GM08714 (cell line): ENCODE data around the gene VPS33B.
"Not testable (repeated sequence)": the region's sequence is repeated elsewhere in the genome, so short reads cannot be mapped to it uniquely, and the experiment has no call there.

Experiments
- H3K4me3 ChIP-seq: fragments of 200-500 bp; sonication (Bioruptor generic); 2 replicates; pipeline ENCODE4 v1.5.1; 2014; ENCODE audit warnings: mild to moderate bottlenecking, low read length, inconsistent platforms
- ZNF274 ChIP-seq: IDR thresholded peaks from 2 replicates; pipeline ENCODE4 v1.6.1; 2012; ENCODE audit warnings: mild to moderate bottlenecking, low read depth, low read length

VPS33B gene

DNA sequence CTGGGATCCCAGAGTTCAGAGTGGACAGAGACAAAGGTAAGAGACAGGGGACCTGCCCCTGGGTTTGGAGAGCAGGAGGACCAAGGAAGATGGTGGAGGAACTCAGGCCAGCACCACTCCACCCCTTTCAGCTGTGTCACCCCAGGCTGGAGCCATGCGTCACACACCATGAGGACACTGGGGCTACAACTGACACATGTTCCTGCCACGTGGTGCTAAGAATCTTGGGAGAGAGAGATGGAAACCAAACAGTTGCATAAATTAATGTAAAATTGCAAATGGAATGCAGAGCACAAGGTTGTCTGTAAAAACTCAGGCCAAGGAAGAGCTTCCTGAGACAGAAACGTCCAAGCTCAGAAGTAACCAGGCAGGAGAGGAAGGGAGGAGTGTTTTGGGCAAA is 22.7 kb upstream of the VPS33B start:
- TF ChIP-seq ZNF274: no peak
- no peak overlapping the region for H3K4me3 ChIP-seq

- TF ChIP-seq ZNF274: no peak
- H3K4me3 ChIP-seq: no peak overlapping the region
Observed at GRCh38 chr15:91043202-91043874, 20.9 kb upstream of the VPS33B start.

GRCh38 chr15:91040856-91041255 is 18.5 kb upstream of the VPS33B start:
- TF ChIP-seq ZNF274: no peak
- no peak overlapping the region for H3K4me3 ChIP-seq

DNA sequence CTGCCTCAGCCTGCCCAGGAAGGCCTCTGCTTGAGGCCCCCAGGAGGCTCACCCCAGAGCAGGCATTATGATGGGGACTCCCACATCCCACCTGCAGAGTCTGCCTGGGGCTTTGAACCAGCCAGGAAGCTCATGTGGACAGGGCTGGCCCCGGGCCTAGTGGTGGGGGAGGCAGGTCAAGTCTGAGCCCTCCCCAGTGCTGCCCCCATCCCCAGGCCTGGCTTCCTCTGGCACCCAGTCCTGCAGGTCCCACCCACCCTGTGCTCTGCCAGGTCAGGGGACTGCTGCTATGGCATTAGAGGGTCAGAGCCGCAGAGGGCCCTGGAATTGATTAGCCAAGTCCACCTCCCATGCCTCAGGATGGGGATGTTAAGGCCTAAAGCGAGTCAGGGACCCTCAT is 17.6 kb upstream of the VPS33B start:
- H3K4me3 ChIP-seq: no peak overlapping the region
- no peak for TF ChIP-seq ZNF274

DNA sequence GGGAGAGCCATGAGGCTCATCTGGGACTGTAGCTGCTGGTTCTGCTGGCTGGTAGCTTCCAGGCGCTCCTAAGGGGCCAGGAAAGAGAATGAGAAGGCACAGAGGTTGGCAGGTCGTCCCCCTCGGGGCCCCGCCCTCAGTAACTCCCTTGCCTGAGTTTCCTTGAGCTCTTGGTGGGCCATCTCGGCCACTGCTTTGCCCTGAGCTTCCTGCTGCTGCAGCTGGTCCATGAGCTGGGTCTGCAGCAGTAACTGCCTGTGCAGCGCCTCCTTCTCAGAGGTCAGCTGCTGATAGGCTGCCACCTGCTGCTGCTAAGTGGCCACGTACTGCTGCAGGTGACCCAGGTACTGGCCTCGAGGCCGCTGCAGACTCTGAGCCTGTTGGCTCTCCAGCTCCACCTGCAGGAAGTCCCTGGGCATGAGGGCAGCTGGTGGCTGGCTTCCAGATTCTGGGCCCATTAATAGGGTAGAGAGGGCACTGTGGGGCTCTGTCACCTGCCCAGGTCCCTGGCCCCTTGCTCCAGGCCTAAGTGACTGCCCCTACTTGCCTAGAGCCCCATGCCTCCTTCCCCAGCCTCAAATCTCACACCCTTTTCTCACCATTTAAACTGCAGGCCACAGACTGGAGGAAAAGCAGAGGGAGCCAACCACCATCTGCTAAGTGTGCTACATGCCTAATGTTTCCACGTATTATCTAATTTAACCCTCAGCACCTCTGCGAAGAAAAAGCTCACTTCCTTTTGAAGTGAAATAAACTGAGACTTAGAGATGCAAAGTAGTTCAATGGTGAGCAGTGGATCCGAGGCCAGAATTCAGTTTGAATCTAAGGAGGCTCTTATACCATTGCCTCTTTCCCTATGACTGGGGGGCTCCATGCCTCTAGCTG is 10.8 kb upstream of the VPS33B start:
- H3K4me3 ChIP-seq: no peak overlapping the region
- no peak for TF ChIP-seq ZNF274

- no peak for TF ChIP-seq ZNF274
- no peak overlapping the region for H3K4me3 ChIP-seq
Observed at GRCh38 chr15:91031796-91032195, 9.4 kb upstream of the VPS33B start.

DNA sequence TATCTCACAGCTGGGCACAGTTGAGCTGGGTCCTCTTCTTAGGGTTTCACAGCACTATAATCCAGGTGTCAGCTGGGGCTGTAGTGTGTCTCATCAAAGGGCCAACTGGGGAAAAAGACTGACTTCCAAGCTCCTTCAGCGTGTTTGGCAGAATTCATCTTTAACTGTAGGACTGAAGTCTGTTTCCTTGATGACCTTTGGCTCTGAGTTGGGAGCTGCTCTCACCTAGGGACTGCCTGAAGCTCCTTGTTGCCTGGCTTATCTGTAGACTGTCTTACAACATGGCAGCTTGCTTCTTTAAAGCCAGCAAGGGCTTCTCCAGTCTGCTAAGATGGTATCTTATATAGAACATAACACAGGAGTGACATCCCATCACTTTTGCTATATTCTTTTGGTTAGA is 5.3 kb upstream of the VPS33B start:
- H3K4me3 ChIP-seq: no peak overlapping the region
- TF ChIP-seq ZNF274: no peak

DNA sequence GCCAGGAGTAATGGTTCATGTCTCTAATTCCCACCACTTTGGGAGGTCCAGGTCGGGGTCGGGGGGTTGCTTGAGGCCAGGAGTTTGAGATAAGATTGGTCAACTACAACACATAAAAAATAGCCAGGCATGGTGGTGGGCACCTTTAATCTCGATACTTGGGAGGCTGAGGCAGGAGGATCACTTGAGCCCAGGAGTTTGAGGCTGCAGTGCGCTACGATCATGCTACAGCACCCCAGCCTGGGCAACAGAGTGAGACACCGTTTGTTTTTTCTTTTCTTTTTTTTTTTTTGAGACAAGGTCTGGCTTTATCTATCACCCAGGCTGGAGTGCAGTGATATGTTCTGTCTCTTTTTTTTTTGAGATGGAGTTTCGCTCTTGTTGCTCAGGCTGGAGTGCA is 1.3 kb upstream of the VPS33B start:
- TF ChIP-seq ZNF274: no peak
- no peak overlapping the region for H3K4me3 ChIP-seq

DNA sequence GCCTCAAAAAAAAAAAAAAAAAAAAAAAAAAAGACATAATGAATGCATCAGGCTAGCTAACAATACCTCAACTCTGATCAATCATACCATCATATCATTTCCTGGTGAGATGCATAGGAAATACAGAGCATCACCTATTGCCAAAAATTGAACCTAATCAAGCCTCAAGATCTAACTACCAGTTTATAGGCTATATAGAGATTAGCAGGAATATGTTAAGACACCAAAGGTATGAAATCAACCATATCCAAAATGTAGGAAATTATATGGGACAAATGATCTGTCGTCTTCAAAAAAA is 387 bp upstream of the VPS33B start:
- no peak for TF ChIP-seq ZNF274
- H3K4me3 ChIP-seq: peak overlapping the region; percentile 97

- TF ChIP-seq ZNF274: no peak
- H3K4me3 ChIP-seq: peak overlapping the region; percentile 97
Observed at GRCh38 chr15:91021516-91022074, 799 bp downstream of the VPS33B start.

GRCh38 chr15:91018158-91018557 is 4.2 kb downstream of the VPS33B start:
- no peak overlapping the region for H3K4me3 ChIP-seq
- TF ChIP-seq ZNF274: no peak

DNA sequence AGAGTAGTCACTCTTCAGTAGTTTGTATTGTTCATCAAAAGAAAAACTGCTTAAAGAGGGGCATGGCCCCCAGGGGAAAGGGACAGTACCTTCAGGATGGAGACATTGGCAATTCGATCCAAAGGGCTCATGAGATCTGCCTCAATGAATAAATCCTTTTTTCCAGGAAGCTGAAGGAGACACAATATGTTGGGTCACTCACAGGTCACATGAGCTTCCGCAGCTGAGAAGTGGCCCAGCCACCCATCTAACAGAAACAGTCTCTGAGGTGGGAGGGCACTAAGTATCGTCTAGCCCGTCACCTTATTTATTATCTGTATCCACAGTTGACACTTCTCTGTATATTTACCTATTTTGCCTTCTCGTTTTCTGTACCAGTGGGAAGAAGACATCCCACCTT is 4.7 kb downstream of the VPS33B start:
- no peak for TF ChIP-seq ZNF274
- no peak overlapping the region for H3K4me3 ChIP-seq

- H3K4me3 ChIP-seq: not testable (repeated sequence)
Observed at GRCh38 chr15:91013701-91014100, 8.7 kb downstream of the VPS33B start.

GRCh38 chr15:91007266-91007665 is 15.1 kb downstream of the VPS33B start:
- TF ChIP-seq ZNF274: no peak
- H3K4me3 ChIP-seq: no peak overlapping the region

- no peak overlapping the region for H3K4me3 ChIP-seq
- no peak for TF ChIP-seq ZNF274
Observed at GRCh38 chr15:91001209-91001608, 21.2 kb downstream of the VPS33B start.
